PFSK-1 (cell line): Measurements from ENCODE around the gene ERFL.

Experiments
- FOXP2 ChIP-seq: optimal IDR thresholded peaks from 2 replicates; pipeline ENCODE3; 2011; ENCODE audit warnings: borderline replicate concordance, control low read depth, inconsistent platforms; ENCODE audit not compliant: insufficient read depth; ENCODE audit errors: extremely low read length, extremely low read depth
- POLR2AphosphoS5 ChIP-seq: IDR thresholded peaks from 2 replicates; pipeline ENCODE4 v1.6.1; 2012; ENCODE audit warnings: low read depth, mild to moderate bottlenecking, control low read depth, low read length, moderate library complexity
- SIN3A ChIP-seq: IDR thresholded peaks from 2 replicates; pipeline ENCODE4 v1.6.1; 2012; ENCODE audit warnings: mild to moderate bottlenecking, low read length, moderate library complexity, borderline replicate concordance; ENCODE audit not compliant: insufficient read depth
- TAF1 ChIP-seq: IDR thresholded peaks from 2 replicates; pipeline ENCODE4 v1.6.1; 2012; ENCODE audit warnings: low read length, control low read depth, borderline replicate concordance; ENCODE audit not compliant: insufficient read depth
- TF ChIP-seq, protein P1 (sequence below), 2 experiments: IDR thresholded peaks; 2 replicates each; pipeline versions ENCODE4 v1.6.1 to v1.8.0; 2011 to 2012; ENCODE audit warnings: low read depth in 2 of 2, low read length in 2 of 2, control low read depth in 1 of 2, inconsistent platforms in 1 of 2, mild to moderate bottlenecking in 1 of 2, moderate library complexity in 1 of 2; ENCODE audit not compliant: insufficient read depth in 1 of 2

Gene ERFL

GRCh38 chr19:41863209-41863931 lies 64.9 kb downstream of the ERFL start:
- no peak for TF ChIP-seq POLR2AphosphoS5
- TF ChIP-seq, protein P1, sequence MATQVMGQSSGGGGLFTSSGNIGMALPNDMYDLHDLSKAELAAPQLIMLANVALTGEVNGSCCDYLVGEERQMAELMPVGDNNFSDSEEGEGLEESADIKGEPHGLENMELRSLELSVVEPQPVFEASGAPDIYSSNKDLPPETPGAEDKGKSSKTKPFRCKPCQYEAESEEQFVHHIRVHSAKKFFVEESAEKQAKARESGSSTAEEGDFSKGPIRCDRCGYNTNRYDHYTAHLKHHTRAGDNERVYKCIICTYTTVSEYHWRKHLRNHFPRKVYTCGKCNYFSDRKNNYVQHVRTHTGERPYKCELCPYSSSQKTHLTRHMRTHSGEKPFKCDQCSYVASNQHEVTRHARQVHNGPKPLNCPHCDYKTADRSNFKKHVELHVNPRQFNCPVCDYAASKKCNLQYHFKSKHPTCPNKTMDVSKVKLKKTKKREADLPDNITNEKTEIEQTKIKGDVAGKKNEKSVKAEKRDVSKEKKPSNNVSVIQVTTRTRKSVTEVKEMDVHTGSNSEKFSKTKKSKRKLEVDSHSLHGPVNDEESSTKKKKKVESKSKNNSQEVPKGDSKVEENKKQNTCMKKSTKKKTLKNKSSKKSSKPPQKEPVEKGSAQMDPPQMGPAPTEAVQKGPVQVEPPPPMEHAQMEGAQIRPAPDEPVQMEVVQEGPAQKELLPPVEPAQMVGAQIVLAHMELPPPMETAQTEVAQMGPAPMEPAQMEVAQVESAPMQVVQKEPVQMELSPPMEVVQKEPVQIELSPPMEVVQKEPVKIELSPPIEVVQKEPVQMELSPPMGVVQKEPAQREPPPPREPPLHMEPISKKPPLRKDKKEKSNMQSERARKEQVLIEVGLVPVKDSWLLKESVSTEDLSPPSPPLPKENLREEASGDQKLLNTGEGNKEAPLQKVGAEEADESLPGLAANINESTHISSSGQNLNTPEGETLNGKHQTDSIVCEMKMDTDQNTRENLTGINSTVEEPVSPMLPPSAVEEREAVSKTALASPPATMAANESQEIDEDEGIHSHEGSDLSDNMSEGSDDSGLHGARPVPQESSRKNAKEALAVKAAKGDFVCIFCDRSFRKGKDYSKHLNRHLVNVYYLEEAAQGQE (IDR thresholded peaks at IDR 0.05; ENCODE audit: insufficient read depth in 1 of 2, low read depth in 2 of 2, low read length in 2 of 2), result no peak
- no peak for TF ChIP-seq FOXP2
- no peak for TF ChIP-seq TAF1
- TF ChIP-seq SIN3A, result no peak

DNA sequence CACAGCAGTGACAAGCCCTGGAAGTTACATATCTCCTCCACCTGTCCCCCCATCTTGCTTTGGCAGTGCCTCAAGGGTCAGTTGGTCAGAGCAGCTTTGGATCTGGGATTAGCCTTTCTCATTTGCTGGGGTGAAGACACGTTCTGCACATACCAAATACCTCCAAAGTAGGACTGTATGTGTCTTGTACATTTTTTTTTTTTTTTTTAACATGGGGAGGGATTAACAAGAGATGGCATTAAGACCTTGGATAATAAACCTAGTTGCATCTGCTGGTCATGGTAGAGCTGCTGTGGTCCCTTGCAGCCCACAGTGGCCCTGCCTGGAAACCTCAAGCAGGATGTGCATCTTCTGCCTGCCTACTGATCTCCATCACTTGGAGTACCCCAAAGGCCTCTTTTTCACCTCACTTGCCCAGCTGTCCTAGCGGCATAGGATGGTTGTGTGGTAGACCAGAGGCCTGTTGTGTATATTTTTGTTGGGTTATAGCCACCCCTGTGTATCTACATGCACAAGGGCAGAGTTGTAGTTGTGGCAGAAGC lies 65.7 kb downstream of the ERFL start:
- TF ChIP-seq POLR2AphosphoS5 (no peak; the same call in 1 of the 2 replicates), FOXP2 (no peak), SIN3A (no peak), TAF1 (no peak)
- TF ChIP-seq, protein P1 (IDR thresholded peaks at IDR 0.05; ENCODE audit: insufficient read depth in 1 of 2, low read depth in 2 of 2, low read length in 2 of 2), result no peak

- TF ChIP-seq POLR2AphosphoS5, result peak; percentile 3; the same call in 1 of the 2 replicates
- TF ChIP-seq, protein P1 (IDR thresholded peaks at IDR 0.05; ENCODE audit: insufficient read depth in 1 of 2, low read depth in 2 of 2, low read length in 2 of 2), result no peak
Measured at GRCh38 chr19:41861846-41862245, 66.4 kb downstream of the ERFL start.

DNA sequence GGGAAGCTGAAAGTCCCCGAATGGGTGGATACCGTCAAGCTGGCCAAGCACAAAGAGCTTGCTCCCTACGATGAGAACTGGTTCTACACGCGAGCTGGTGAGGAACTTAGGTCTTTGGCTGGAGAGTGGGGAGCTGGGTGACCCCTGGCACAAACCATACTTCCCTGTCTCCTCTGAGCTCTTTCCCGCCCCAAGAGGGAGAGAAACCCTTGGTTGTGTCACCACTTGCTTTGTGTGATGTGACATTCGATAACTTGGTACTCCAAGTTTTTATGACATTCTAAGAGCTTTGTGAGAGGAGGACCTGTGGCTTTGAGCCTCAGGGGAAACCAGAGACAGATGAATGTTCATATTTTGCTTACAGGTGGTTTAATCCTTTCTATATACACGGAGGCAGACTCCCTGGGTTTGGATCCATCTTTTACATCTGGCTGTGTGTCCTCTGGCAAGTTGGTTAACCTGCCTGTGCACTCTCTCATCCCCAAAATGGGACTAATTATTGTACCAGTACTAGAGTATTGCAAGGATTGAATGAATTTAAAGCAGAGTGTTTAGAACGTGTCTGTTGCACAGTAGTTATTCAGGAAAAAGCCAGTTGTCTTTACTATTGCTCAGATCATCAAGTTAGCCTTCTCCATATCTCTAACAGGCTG lies 67.0 kb downstream of the ERFL start:
- TF ChIP-seq TAF1 (no peak), POLR2AphosphoS5 (no peak; the same call in 1 of the 2 replicates)

GRCh38 chr19:41860419-41861115 lies 67.7 kb downstream of the ERFL start:
- TF ChIP-seq FOXP2 (no peak), SIN3A (no peak), POLR2AphosphoS5 (no peak; the same call in 1 of the 2 replicates), TAF1 (peak; percentile 24; the same call in 1 of the 2 replicates)
- TF ChIP-seq, protein P1 (IDR thresholded peaks at IDR 0.05; ENCODE audit: insufficient read depth in 1 of 2, low read depth in 2 of 2, low read length in 2 of 2), result no peak
